BLaER1 treated with 17β-estradiol and CSF1 and Interleukin-3, amounts not matched to agents 10 nM and 100 nM (cell line): ENCODE measurements around the gene CEACAM4.
A peak's percentile ranks its signal among the peaks of the same experiment; 100 is the strongest.

ENCODE experiments used
- H3K27ac ChIP-seq, 11 experiments: shearing (Covaris generic); formaldehyde crosslinking; 2 replicates each; pipeline ENCODE4 v1.8.1; 2022
- H3K27me3 ChIP-seq, 11 experiments: shearing (Covaris generic); formaldehyde crosslinking; 2 replicates each; pipeline ENCODE4 v1.8.1; 2022
- H3K36me3 ChIP-seq, 11 experiments: shearing (Covaris generic); formaldehyde crosslinking; 2 replicates each; pipeline ENCODE4 v1.8.1; 2022
- H3K4me1 ChIP-seq, 10 experiments: shearing (Covaris generic); formaldehyde crosslinking; 2 replicates each; pipeline ENCODE4 v1.8.1; 2022
- H3K4me2 ChIP-seq, 11 experiments: shearing (Covaris generic); formaldehyde crosslinking; 2 replicates each; pipeline ENCODE4 v1.8.1; 2022
- H3K4me3 ChIP-seq, 10 experiments: shearing (Covaris generic); formaldehyde crosslinking; 2 replicates each; pipeline ENCODE4 v1.8.1; 2022
- H3K9ac ChIP-seq, 11 experiments: shearing (Covaris generic); formaldehyde crosslinking; 2 replicates each; pipeline ENCODE4 v1.8.1; 2022
- H3K9me3 ChIP-seq, 11 experiments: shearing (Covaris generic); formaldehyde crosslinking; replicated peaks in 1 of 11; 2 replicates each; pipeline ENCODE4 v1.8.1; 2022
- H4K20me1 ChIP-seq, 11 experiments: shearing (Covaris generic); formaldehyde crosslinking; 2 replicates each; pipeline ENCODE4 v1.8.1; 2022
- Cebpa-rat ChIP-seq, 11 experiments: shearing (Covaris generic); IDR thresholded peaks; 2 replicates each; pipeline ENCODE4 v1.8.1; 2022

Gene CEACAM4

DNA sequence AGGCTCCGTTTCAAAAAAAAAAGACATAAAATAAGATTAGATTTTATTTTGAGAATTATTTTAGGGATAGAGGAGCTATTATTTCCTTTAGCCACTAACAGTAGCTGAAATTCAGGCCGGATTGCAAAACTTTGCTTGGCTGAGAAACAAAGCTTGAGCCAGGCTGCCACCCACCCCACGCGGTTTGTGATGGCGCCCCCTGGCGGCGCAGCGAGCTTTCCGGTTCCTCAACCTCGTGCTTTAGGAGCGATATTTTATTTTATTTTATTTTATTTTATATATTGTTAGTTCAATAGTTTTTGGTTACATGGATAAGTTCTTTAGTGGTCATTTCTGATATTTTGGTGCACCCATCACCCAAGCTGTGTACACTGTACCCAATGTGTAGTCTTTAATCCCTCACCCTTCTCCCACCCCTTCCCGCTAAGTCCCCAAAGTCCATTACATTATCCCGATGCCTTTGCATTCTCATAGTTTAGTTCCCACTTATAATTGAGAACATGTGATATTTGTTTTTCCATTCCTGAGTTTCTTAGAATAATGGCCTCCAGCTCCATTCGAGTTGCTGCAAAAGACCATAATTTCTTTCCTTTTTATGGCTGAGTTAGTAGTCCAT is 19.8 kb upstream of the CEACAM4 start:
- Histone ChIP-seq H3K4me3 (no peak overlapping the region), H3K27ac (no peak overlapping the region), H3K9ac (no peak overlapping the region), H3K36me3 (no peaks in the 10 kb centered on the region), H3K4me1 (peaks cover 0 to 10% (median 0%) of the 10 kb centered on the region in 10 experiments; a peak in 9 of 20 replicates), H3K9me3 (0 out of 22 replicates have a peak, but pooled peaks cover 0 to 4% (median 0%) of the 10 kb centered on the region in 11 experiments), H3K27me3 (no peaks in the 10 kb centered on the region), H4K20me1 (no peaks in the 10 kb centered on the region), H3K4me2 (no peak overlapping the region)
- TF ChIP-seq Cebpa-rat (IDR thresholded peaks at IDR 0.05) = no peak

DNA sequence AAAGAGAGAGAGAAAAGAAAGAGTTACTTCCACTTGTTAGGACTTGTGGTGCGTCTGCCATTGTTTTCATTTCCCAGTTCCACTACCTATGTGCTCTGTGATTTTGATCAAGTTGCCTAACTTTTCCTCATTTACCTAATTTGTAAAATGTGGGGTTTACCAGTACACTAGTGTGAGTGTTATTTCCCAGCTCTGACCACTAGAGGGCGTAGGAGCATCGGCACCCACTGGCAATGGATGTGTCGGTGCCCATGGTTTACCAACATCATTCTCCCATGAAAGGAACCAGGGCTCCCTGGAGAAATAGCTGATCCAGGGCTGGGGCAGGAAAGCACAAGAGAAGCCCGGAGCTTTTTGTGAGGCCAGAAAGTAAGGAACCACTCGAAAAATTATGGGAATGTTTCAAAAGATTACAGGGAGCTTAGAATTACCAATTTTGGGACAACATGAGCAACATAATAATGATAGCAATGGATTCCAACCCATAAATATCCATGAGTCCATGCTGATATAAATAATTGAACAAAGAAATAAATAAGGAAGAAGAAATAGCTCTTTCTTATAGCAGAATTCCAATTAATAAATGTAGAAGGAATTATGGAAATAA is 15.1 kb upstream of the CEACAM4 start:
- peaks cover 0 to 2% (median 0%) of the 10 kb centered on the region in 11 experiments; a peak in 2 of 22 replicates for H3K9me3 ChIP-seq
- no peak overlapping the region for H3K4me2 ChIP-seq
- H3K9ac ChIP-seq = no peak overlapping the region
- no peaks in the 10 kb centered on the region for H3K36me3 ChIP-seq
- TF ChIP-seq Cebpa-rat (IDR thresholded peaks at IDR 0.05) = no peak
- no peak overlapping the region for H3K4me3 ChIP-seq
- H3K27ac ChIP-seq = no peak overlapping the region
- H4K20me1 ChIP-seq = no peaks in the 10 kb centered on the region
- H3K4me1 ChIP-seq = peaks cover 0 to 39% (median 26%) of the 10 kb centered on the region in 10 experiments; a peak in 14 of 20 replicates
- no peaks in the 10 kb centered on the region for H3K27me3 ChIP-seq

- H3K4me1 ChIP-seq = peaks cover 0 to 40% (median 26%) of the 10 kb centered on the region in 10 experiments; a peak in 14 of 20 replicates
- H3K4me3 ChIP-seq = peak overlapping the region in 1 of 10 experiments; percentile 25; a peak in 1 of 20 replicates
- H3K27ac ChIP-seq = peak overlapping the region in 7 of 11 experiments; percentile 24 to 76 (median 53); a peak in 11 of 22 replicates
- peak overlapping the region in 8 of 11 experiments; percentile 43 to 85 (median 68); a peak in 16 of 22 replicates for H3K4me2 ChIP-seq
- H3K36me3 ChIP-seq = no peaks in the 10 kb centered on the region
- H3K27me3 ChIP-seq = no peaks in the 10 kb centered on the region
- peak overlapping the region in 2 of 11 experiments; percentile 53; a peak in 4 of 22 replicates for H3K9ac ChIP-seq
- peaks cover 0 to 14% (median 0%) of the 10 kb centered on the region in 11 experiments; a peak in 7 of 22 replicates for H3K9me3 ChIP-seq
- peak in 3 of 11 experiments; percentile 17 to 41 (median 19); a peak in 2 of 22 replicates for TF ChIP-seq Cebpa-rat (IDR thresholded peaks at IDR 0.05)
- H4K20me1 ChIP-seq = no peaks in the 10 kb centered on the region
Observed at GRCh38 chr19:41638641-41639081, 11.8 kb upstream of the CEACAM4 start.

DNA sequence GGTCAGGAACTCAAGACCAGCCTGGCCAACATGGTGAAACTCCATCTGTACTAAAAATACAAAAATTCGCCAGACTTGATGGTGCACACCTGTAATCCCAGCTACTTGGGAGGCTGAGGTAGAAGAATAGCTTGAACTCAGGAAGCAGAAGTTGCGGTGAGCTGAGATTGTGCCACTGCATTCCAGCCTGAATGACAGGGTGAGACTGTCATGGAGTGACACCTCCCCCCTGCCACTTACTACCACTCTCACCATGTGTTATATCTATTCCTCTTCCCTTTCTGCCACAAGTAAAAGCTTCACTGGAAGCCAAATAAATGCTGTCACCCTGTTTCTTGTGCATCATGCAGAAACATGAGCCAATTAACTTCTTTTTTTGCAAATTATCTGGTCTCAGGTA is 10.6 kb upstream of the CEACAM4 start:
- Histone ChIP-seq H3K9ac (0 out of 22 replicates have a peak overlapping the region, but pooled peaks of 1 of the 11 experiments have one; percentile 9), H3K9me3 (peaks cover 0 to 25% (median 0%) of the 10 kb centered on the region in 11 experiments; a peak in 11 of 22 replicates), H3K4me3 (no peak overlapping the region), H4K20me1 (no peaks in the 10 kb centered on the region), H3K36me3 (no peaks in the 10 kb centered on the region), H3K27me3 (no peaks in the 10 kb centered on the region), H3K27ac (peak overlapping the region in 4 of 11 experiments; percentile 51 to 76 (median 62); a peak in 9 of 22 replicates), H3K4me1 (peaks cover 0 to 40% (median 26%) of the 10 kb centered on the region in 10 experiments; a peak in 14 of 20 replicates), H3K4me2 (peak overlapping the region in 5 of 11 experiments; percentile 53 to 85 (median 72); a peak in 11 of 22 replicates)
- no peak for TF ChIP-seq Cebpa-rat (IDR thresholded peaks at IDR 0.05)

GRCh38 chr19:41627966-41628675 is 1.2 kb upstream of the CEACAM4 start:
- Histone ChIP-seq H3K4me1 (peaks cover 0 to 50% (median 36%) of the 10 kb centered on the region in 10 experiments; a peak in 14 of 20 replicates), H3K27me3 (peaks cover 0 to 26% (median 22%) of the 10 kb centered on the region in 11 experiments; a peak in 14 of 22 replicates), H3K27ac (no peak overlapping the region; a peak in 2 of 22 replicates), H3K36me3 (no peaks in the 10 kb centered on the region; a peak in 1 of 22 replicates), H3K4me3 (no peak overlapping the region), H4K20me1 (no peaks in the 10 kb centered on the region), H3K4me2 (peak overlapping the region in 7 of 11 experiments; percentile 68 to 100 (median 93); a peak in 8 of 22 replicates), H3K9me3 (peaks cover 19 to 38% (median 24%) of the 10 kb centered on the region in 11 experiments), H3K9ac (peak overlapping the region in 1 of 11 experiments; percentile 71; a peak in 1 of 22 replicates)
- TF ChIP-seq Cebpa-rat (IDR thresholded peaks at IDR 0.05) = no peak

GRCh38 chr19:41626278-41626677 is 596 bp downstream of the CEACAM4 start:
- peaks cover 0 to 26% (median 22%) of the 10 kb centered on the region in 11 experiments; a peak in 14 of 22 replicates for H3K27me3 ChIP-seq
- H3K9ac ChIP-seq = peak overlapping the region in 7 of 11 experiments; percentile 45 to 83 (median 71); a peak in 12 of 22 replicates

GRCh38 chr19:41624937-41625336 is 1.9 kb downstream of the CEACAM4 start:
- peaks cover 0 to 8% (median 3%) of the 10 kb centered on the region in 11 experiments; a peak in 17 of 22 replicates for H3K9me3 ChIP-seq
- H3K4me3 ChIP-seq = peak overlapping the region in 3 of 10 experiments; percentile 37 to 73 (median 39); a peak in 5 of 20 replicates
- H3K4me2 ChIP-seq = peak overlapping the region in 5 of 11 experiments; percentile 85 to 100 (median 94); a peak in 10 of 22 replicates
- 0 out of 22 replicates have a peak overlapping the region, but pooled peaks of 2 of the 11 experiments have one; percentile 0 to 4 for H3K27ac ChIP-seq
- TF ChIP-seq Cebpa-rat (IDR thresholded peaks at IDR 0.05) = no peak
- H4K20me1 ChIP-seq = no peaks in the 10 kb centered on the region; a peak in 1 of 22 replicates
- H3K4me1 ChIP-seq = peaks cover under 1 to 82% (median 64%) of the 10 kb centered on the region in 10 experiments; a peak in 17 of 20 replicates
- H3K27me3 ChIP-seq = peaks cover 0 to 26% (median 22%) of the 10 kb centered on the region in 11 experiments; a peak in 14 of 22 replicates
- peak overlapping the region in 4 of 11 experiments; percentile 11 to 57 (median 32); a peak in 5 of 22 replicates for H3K9ac ChIP-seq
- no peaks in the 10 kb centered on the region for H3K36me3 ChIP-seq

More at GRCh38 chr19:41626278-41626677, 596 bp downstream of the CEACAM4 start:
- peaks cover 0 to 68% (median 50%) of the 10 kb centered on the region in 10 experiments; a peak in 15 of 20 replicates for H3K4me1 ChIP-seq
- no peaks in the 10 kb centered on the region; a peak in 1 of 22 replicates for H4K20me1 ChIP-seq
- peak overlapping the region in 6 of 11 experiments; percentile 22 to 76 (median 64); a peak in 11 of 22 replicates for H3K27ac ChIP-seq
- peaks cover 13 to 21% (median 16%) of the 10 kb centered on the region in 11 experiments for H3K9me3 ChIP-seq
- H3K4me2 ChIP-seq = peak overlapping the region in 7 of 11 experiments; percentile 68 to 100 (median 93); a peak in 13 of 22 replicates
- peak overlapping the region in 6 of 10 experiments; percentile 43 to 73 (median 58); a peak in 13 of 20 replicates for H3K4me3 ChIP-seq
- TF ChIP-seq Cebpa-rat (IDR thresholded peaks at IDR 0.05) = no peak
- no peaks in the 10 kb centered on the region; a peak in 1 of 22 replicates for H3K36me3 ChIP-seq
